ENCODE measurements around the gene NDFIP2.

The NDFIP2 gene

DNA sequence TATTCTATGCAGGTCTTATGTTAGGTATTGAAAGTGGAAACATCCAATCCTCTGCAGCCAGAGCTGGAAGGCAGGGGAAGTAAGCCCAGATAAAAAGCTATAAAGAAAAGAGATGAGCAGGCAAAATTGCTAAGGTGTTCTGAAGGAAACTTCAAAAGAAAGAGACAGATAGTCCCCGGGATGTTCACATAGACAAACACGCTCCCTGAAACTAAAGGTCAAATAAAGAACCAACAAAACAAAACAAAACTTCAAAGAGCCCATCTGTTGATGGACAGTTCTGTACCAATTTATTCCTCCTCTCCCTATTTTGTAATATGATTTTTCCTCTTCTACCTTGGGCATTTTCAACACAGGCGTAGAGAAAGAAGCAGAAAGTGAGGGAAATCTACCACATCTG lies 11.3 kb upstream of the NDFIP2 start:
- DNase-seq (ENCODE audit: low spot score) = no peak
- TF ChIP-seq, protein P1, sequence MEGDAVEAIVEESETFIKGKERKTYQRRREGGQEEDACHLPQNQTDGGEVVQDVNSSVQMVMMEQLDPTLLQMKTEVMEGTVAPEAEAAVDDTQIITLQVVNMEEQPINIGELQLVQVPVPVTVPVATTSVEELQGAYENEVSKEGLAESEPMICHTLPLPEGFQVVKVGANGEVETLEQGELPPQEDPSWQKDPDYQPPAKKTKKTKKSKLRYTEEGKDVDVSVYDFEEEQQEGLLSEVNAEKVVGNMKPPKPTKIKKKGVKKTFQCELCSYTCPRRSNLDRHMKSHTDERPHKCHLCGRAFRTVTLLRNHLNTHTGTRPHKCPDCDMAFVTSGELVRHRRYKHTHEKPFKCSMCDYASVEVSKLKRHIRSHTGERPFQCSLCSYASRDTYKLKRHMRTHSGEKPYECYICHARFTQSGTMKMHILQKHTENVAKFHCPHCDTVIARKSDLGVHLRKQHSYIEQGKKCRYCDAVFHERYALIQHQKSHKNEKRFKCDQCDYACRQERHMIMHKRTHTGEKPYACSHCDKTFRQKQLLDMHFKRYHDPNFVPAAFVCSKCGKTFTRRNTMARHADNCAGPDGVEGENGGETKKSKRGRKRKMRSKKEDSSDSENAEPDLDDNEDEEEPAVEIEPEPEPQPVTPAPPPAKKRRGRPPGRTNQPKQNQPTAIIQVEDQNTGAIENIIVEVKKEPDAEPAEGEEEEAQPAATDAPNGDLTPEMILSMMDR (IDR thresholded peaks at IDR 0.05; ENCODE audit: extremely low read depth, missing control alignments) = no peak

DNA sequence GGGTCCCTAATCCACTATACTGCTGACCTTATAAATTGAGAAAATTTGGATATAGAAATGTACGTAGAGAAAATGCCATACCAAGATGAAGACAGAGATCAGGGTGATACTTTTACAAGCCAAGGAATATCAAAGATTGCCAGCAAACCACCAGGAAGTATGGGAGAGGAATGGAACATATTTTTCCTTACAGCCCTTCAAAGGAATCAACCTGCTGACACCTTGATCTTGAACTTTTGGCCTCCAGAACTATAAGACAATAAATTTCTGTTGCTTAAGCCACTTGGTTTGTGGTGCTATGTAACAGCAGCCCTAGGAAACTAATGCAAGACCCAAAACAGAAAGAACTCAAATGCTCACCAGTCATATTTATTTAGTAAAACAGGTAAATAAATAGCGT lies 10.3 kb upstream of the NDFIP2 start:
- no peak for DNase-seq (ENCODE audit: low spot score)
- TF ChIP-seq, protein P1 (IDR thresholded peaks at IDR 0.05; ENCODE audit: extremely low read depth, missing control alignments) = no peak

DNA sequence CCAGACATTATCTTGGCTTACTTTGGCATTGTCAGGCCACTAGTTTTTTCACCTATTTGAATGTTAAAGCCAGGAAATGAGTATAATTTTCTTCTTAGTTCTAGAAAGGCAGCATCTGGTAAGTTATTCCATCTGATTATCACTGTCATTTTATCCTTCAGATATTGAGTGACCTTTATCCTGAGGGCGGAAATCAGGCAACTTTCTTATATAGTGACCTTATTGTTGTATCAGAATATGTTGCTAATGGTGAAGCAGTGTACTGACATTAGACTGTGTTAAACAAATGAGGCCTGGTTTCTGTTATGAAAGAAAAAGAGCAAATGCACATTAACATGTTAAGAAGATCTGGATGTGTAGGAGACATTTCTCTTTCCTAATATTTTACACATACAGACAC lies 5.4 kb upstream of the NDFIP2 start:
- TF ChIP-seq, protein P1 (IDR thresholded peaks at IDR 0.05; ENCODE audit: extremely low read depth, missing control alignments) = no peak
- no peak for DNase-seq (ENCODE audit: low spot score)

DNA sequence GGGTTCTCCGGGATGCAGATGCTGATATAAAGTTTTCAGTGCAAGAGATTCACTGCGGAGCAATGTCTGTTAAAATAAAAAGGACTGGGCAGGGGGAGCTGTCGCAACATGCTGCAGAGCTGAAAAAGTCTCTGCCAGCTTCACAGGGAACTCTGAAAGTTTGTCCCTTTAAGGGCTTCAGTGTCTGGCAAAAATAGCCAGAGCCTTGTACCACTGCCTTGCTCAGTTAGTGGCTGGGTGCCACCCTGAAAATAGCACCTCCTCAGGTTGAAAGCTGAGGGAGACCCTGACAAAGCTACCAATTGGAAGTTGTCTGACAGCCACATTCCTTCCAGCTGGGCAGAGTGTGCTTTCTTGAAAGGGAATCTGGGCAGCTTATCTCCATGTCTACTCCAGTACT lies 3.0 kb upstream of the NDFIP2 start:
- DNase-seq (ENCODE audit: low spot score) = no peak
- TF ChIP-seq, protein P1 (IDR thresholded peaks at IDR 0.05; ENCODE audit: extremely low read depth, missing control alignments) = no peak

DNA sequence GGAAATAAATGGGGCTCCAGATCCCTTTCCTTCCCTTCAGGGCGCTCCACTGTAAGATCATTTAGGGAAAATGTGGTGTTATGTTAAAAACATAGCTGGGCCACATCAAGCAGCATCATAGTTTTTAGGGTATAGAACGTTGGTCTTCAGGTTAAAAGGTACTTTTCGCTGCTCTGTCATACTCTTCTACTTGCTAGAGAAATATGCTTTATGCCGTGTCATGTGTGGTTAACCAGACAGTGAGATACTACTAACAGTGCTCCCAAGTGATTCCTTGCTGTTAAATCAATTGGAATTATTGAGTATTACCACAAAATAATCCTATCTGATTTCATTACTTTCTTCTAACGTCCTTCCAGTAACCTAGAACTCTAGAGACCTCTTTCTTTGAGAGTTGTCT lies 1.1 kb upstream of the NDFIP2 start:
- TF ChIP-seq, protein P1 (IDR thresholded peaks at IDR 0.05; ENCODE audit: extremely low read depth, missing control alignments) = no peak
- DNase-seq (ENCODE audit: low spot score) = no peak

DNA sequence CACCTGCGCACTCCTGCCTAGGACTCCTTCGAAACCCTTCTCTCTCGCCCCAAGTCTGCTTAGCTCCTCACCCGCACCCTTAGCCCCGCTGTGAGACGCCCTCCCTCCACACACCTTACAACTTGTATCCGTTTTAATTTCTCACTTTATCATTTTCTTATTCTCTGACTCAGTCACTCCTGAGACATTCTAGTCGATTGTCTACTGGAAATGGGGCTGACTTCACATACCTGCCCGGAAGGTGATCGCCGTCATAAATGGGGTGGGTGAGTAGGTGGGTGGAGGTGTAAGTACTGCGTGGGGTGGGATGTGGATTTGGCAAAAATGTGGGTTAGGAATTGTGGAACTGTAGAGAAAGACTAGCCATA lies 714 bp downstream of the NDFIP2 start:
- TF ChIP-seq, protein P1 (IDR thresholded peaks at IDR 0.05; ENCODE audit: extremely low read depth, missing control alignments) = no peak
- DNase-seq (ENCODE audit: low spot score) = peak; percentile 25

DNA sequence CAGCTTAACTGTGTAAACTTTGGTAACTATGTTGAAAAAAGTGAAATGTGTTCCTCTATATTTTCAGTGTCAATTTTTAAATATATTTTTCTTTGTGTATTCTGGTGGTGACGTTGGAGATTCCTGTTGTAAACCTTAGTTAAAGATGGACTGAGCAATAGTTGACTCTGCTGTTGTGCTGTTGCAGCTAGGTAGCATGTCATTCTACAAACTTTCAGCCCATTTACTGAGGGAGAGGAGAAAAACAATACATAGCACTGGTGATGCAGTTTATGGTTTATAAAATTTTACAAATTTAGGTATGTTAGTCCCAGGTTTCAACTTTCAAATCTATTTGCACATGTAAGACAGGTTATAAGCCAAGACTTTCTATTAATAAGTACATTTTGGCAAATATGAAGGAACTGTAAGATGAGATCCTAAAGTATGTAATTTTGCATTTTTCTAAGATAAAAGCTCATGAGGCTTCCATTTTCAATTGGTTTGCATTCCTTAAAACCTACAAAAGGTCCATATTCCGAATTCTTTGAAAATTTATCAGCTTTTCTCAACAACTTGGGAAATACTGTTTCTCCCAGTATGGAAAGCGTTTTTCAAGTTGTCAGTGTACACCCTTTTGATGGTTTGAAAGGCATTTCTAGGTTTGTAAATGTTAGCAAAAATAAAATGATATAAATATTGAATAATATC lies 1.5 kb downstream of the NDFIP2 start:
- TF ChIP-seq, protein P1 (IDR thresholded peaks at IDR 0.05; ENCODE audit: extremely low read depth, missing control alignments) = no peak
- no peak for DNase-seq (ENCODE audit: low spot score)

Data from GM20000 (cell line).